Panc1 (cell line): Measurements from ENCODE around the gene ZBTB46. TPM values are rescaled to one million over a fixed set of nuclear protein-coding genes. Genes with fewer than 3 reads are reported as not detected.
"Not testable (repeated sequence)": the region's sequence is repeated elsewhere in the genome, so short reads cannot be mapped to it uniquely, and the experiment has no call there.

Experiments
- ATAC-seq: fragments of 200-7000 bp; cut with Tn5 transposase; 2 replicates; pipeline ENCODE4 v1.9.1; 2020; ENCODE audit warnings: mild to moderate bottlenecking, moderate library complexity
- BruUV-seq: library from RNA; stranded (reverse); fragments of 400-500 nt; replicated peaks from 2 replicates; lab custom pipeline; 2021; lab: Mats Ljungman, UMichigan
- CTCF ChIA-PET: fragments of 300-600 bp; sonication (Branson Sonifier 250); formaldehyde crosslinking; loops from one replicate; lab custom pipeline; 2022; ENCODE audit warnings: antibody characterized with exemption; lab: Charles Lee
- POLR2A ChIA-PET: fragments of 300-600 bp; sonication (Branson Sonifier 250); formaldehyde crosslinking; loops from one replicate; lab custom pipeline; 2022; ENCODE audit warnings: antibody characterized with exemption; lab: Charles Lee
- DNase-seq: peaks from one replicate; pipeline ENCODE4 v3.0.0-alpha.2; 2010; ENCODE audit warnings: low read depth, low spot score
- H3K27ac ChIP-seq: 2 replicates; pipeline ENCODE4 v1.5.1; 2011; ENCODE audit warnings: mild to moderate bottlenecking, low read length, inconsistent platforms
- H3K27me3 ChIP-seq: fragments of 200-500 bp; sonication (Bioruptor generic); 2 replicates; pipeline ENCODE4 v1.6.0; 2014; ENCODE audit warnings: low read length, inconsistent platforms; ENCODE audit not compliant: control insufficient read depth, insufficient read depth
- H3K36me3 ChIP-seq: fragments of 200-500 bp; sonication (Bioruptor generic); 2 replicates; pipeline ENCODE4 v1.5.1; 2014; ENCODE audit warnings: inconsistent platforms, mild to moderate bottlenecking, low read length, moderate library complexity; ENCODE audit not compliant: control insufficient read depth, insufficient read depth
- H3K4me1 ChIP-seq: 2 replicates; pipeline ENCODE4 v1.5.1; 2011; ENCODE audit warnings: inconsistent platforms, mild to moderate bottlenecking, low read length, moderate library complexity; ENCODE audit not compliant: control insufficient read depth, insufficient read depth
- H3K4me3 ChIP-seq, 2 experiments: 2 replicates each; pipeline ENCODE4 v1.5.1; 2011 to 2012; ENCODE audit warnings: low read depth in 2 of 2, low read length in 2 of 2, mild to moderate bottlenecking in 2 of 2, inconsistent platforms in 1 of 2, moderate library complexity in 1 of 2
- H3K9me3 ChIP-seq: fragments of 200-500 bp; sonication (Bioruptor generic); 2 replicates; pipeline ENCODE4 v1.5.1; 2014; ENCODE audit warnings: low read depth, mild to moderate bottlenecking, inconsistent platforms, low read length, moderate library complexity; ENCODE audit not compliant: control insufficient read depth, insufficient read depth
- CTCF ChIP-seq: fragments of 450-650 bp; IDR thresholded peaks from 2 replicates; pipeline ENCODE4 v1.5.1; 2017; ENCODE audit warnings: mild to moderate bottlenecking
- POLR2AphosphoS5 ChIP-seq: IDR thresholded peaks from 2 replicates; pipeline ENCODE4 v1.6.1; 2012; ENCODE audit warnings: mild to moderate bottlenecking, low read depth, low read length, moderate library complexity
- REST ChIP-seq, 2 experiments: IDR thresholded peaks; 2 replicates each; pipeline ENCODE4 v1.6.1; 2011 to 2012; ENCODE audit warnings: low read depth in 2 of 2, control low read depth in 1 of 2, low read length in 1 of 2, mild to moderate bottlenecking in 1 of 2, moderate library complexity in 1 of 2; ENCODE audit not compliant: insufficient read depth in 1 of 2
- SIN3A ChIP-seq: IDR thresholded peaks from 2 replicates; pipeline ENCODE4 v1.6.1; 2012; ENCODE audit warnings: low read depth, mild to moderate bottlenecking, low read length, moderate library complexity, borderline replicate concordance; ENCODE audit not compliant: insufficient read depth
- TCF7L2 ChIP-seq: IDR thresholded peaks from 2 replicates; pipeline ENCODE4 v1.6.1; 2011; ENCODE audit warnings: mild to moderate bottlenecking, low read depth, low read length, inconsistent platforms
- in situ Hi-C: cut with HindIII; loops from 2 replicates; pipeline ENCODE4 v1.10.0; 2016; ENCODE audit warnings: low sequenced_read_pairs, low pct_unique_long_range_greater_than_20kb
- intact Hi-C: fragments of 100-400 bp; cut with micrococcal nuclease; formaldehyde crosslinking; loops from one replicate; pipeline ENCODE4 v1.10.0; 2022; ENCODE audit not compliant: unreplicated experiment
- total RNA-seq: library from RNA; stranded (reverse); gene quantifications from one replicate; pipeline ENCODE4 v1.2.1, GENCODE V29; 2021; ENCODE audit not compliant: unreplicated experiment

The ZBTB46 gene
- total RNA-seq, 1 experiment from 2014 or later = 15.2 TPM

- H3K36me3 ChIP-seq = peaks cover 10% of the 10 kb centered on the region
- no peaks in the 10 kb centered on the region for H3K27me3 ChIP-seq
- no peaks in the 10 kb centered on the region for H3K4me1 ChIP-seq
- ChIA-PET POLR2A (no interaction called here), CTCF (no interaction called here)
- in situ Hi-C loops = no loop called here
- TF ChIP-seq POLR2AphosphoS5 (no peak), CTCF (no peak), REST (IDR thresholded peaks at IDR 0.05; ENCODE audit: insufficient read depth in 1 of 2, low read depth in 2 of 2, low read length in 1 of 2) (no peak), SIN3A (no peak), TCF7L2 (no peak)
- BruUV-seq = TSS peak; percentile 66
- no peak overlapping the region for H3K27ac ChIP-seq
- ATAC-seq (peak; percentile 64; the same call in 1 of the 2 replicates), DNase-seq (peak; percentile 77)
- no peak overlapping the region for H3K4me3 ChIP-seq
- intact Hi-C loops = no loop called here
- H3K9me3 ChIP-seq = no peaks in the 10 kb centered on the region
These were observed 42.5 kb upstream of the ZBTB46 start for GRCh38 chr20:63873477-63873971.

GRCh38 chr20:63868264-63868663 lies 37.2 kb upstream of the ZBTB46 start:
- in situ Hi-C loops (no loop called here), intact Hi-C loops (no loop called here)
- Histone ChIP-seq H3K36me3 (peaks cover 3% of the 10 kb centered on the region; the same call in 1 of the 2 replicates), H3K4me3 (no peak overlapping the region), H3K27me3 (no peaks in the 10 kb centered on the region), H3K27ac (no peak overlapping the region), H3K4me1 (peaks cover 6% of the 10 kb centered on the region; the same call in 1 of the 2 replicates), H3K9me3 (no peaks in the 10 kb centered on the region)
- POLR2A ChIA-PET = interaction anchor here (0.6 kb wide), 1 partner anchor 116 kb away, joined by 4 read pairs; no protein-coding TSS in a partner anchor
- TF ChIP-seq POLR2AphosphoS5 = no peak
- no peak for TF ChIP-seq TCF7L2
- TF ChIP-seq REST (IDR thresholded peaks at IDR 0.05; ENCODE audit: insufficient read depth in 1 of 2, low read depth in 2 of 2, low read length in 1 of 2) = no peak
- no peak for TF ChIP-seq CTCF
- TF ChIP-seq SIN3A = no peak
- DNase-seq (no peak), ATAC-seq (no peak)
- TSS peak; percentile 54 for BruUV-seq
- CTCF ChIA-PET = no interaction called here

GRCh38 chr20:63867042-63867441 lies 36.0 kb upstream of the ZBTB46 start:
- in situ Hi-C loops, intact Hi-C loops, POLR2A ChIA-PET, ATAC-seq, H3K27me3 ChIP-seq, H3K36me3 ChIP-seq, H3K4me1 ChIP-seq, H3K9me3 ChIP-seq, H3K27ac ChIP-seq, BruUV-seq, H3K4me3 ChIP-seq, DNase-seq: not testable (repeated sequence)
- CTCF ChIA-PET = interaction anchor here (0.6 kb wide), 1 partner anchor 298 kb away, joined by 12 read pairs; no protein-coding TSS in a partner anchor
